Fibroblast of mammary gland (primary cell): ENCODE measurements around the gene EIF3M.
A peak's percentile ranks its signal among the peaks of the same experiment; 100 is the strongest.

Experiments used
- DNase-seq: peaks from one replicate; pipeline ENCODE4 v3.0.0-alpha.2; 2010; ENCODE audit warnings: low read depth
- H3K4me3 ChIP-seq: 2 replicates; pipeline ENCODE4 v1.5.1; 2011; ENCODE audit warnings: low read depth, mild to moderate bottlenecking, low read length, moderate library complexity; ENCODE audit not compliant: control insufficient read depth
- TF ChIP-seq, protein P1 (sequence below): conservative IDR thresholded peaks from 2 replicates; pipeline ENCODE4 v1.5.1; 2011; ENCODE audit warnings: low read depth, low read length, inconsistent platforms; ENCODE audit not compliant: control insufficient read depth, insufficient read depth

Gene EIF3M

GRCh38 chr11:32571039-32571438 is 12.6 kb upstream of the EIF3M start:
- TF ChIP-seq, protein P1, sequence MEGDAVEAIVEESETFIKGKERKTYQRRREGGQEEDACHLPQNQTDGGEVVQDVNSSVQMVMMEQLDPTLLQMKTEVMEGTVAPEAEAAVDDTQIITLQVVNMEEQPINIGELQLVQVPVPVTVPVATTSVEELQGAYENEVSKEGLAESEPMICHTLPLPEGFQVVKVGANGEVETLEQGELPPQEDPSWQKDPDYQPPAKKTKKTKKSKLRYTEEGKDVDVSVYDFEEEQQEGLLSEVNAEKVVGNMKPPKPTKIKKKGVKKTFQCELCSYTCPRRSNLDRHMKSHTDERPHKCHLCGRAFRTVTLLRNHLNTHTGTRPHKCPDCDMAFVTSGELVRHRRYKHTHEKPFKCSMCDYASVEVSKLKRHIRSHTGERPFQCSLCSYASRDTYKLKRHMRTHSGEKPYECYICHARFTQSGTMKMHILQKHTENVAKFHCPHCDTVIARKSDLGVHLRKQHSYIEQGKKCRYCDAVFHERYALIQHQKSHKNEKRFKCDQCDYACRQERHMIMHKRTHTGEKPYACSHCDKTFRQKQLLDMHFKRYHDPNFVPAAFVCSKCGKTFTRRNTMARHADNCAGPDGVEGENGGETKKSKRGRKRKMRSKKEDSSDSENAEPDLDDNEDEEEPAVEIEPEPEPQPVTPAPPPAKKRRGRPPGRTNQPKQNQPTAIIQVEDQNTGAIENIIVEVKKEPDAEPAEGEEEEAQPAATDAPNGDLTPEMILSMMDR, result no peak
- no peak for DNase-seq
- H3K4me3 ChIP-seq, result no peak overlapping the region

- no peak for DNase-seq
- TF ChIP-seq, protein P1, result no peak
These were observed 10.4 kb upstream of the EIF3M start for GRCh38 chr11:32573228-32573627.

GRCh38 chr11:32574421-32574820 is 9.2 kb upstream of the EIF3M start:
- no peak overlapping the region for H3K4me3 ChIP-seq
- TF ChIP-seq, protein P1, result no peak
- DNase-seq, result no peak

More at GRCh38 chr11:32573228-32573627, 10.4 kb upstream of the EIF3M start:
- H3K4me3 ChIP-seq, result no peak overlapping the region

DNA sequence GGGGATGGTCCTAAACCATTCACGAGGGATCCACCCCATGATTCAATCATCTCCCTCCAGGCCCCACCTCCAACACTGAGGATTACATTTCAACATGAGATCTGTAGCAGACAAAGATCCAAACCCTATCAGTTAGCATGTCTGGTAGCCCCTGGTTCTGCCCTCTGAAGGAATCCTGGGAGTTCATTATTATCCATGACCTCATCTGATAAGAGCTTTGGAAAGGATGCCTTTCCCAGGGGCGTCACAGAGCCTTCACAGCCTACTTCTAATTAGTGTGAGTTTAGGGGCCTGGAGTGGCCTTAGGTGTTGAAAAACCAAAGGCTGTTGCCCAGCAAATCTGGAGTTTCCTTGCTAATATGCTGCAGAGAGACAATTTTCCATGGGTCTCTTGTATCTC is 8.6 kb upstream of the EIF3M start:
- TF ChIP-seq, protein P1, result no peak
- DNase-seq, result no peak
- H3K4me3 ChIP-seq, result no peak overlapping the region

- no peak for DNase-seq
- H3K4me3 ChIP-seq, result no peak overlapping the region
- TF ChIP-seq, protein P1, result no peak
These were observed 7.2 kb upstream of the EIF3M start for GRCh38 chr11:32576456-32576855.

DNA sequence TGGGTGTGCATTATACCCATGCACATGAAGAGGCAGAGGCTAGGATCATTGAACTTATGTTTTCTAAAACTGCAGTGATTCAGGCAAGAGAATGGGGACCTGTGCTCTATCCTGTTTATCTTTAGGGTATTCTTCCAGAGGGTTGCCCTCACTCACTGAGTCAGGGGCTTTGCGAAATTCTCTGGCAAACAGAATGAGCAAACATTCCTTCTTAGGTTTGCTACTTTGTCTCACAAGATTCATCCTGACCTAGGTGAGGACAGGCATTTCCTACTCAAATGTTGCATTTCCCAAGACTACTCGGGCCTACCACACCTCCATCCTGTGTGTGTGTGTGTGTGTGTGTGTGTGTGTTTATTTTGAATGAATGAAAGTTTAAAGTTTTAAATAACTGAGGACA is 2.7 kb upstream of the EIF3M start:
- TF ChIP-seq, protein P1, result no peak
- H3K4me3 ChIP-seq, result no peak overlapping the region
- DNase-seq, result peak; percentile 37

GRCh38 chr11:32581556-32581955 is 2.1 kb upstream of the EIF3M start:
- no peak overlapping the region for H3K4me3 ChIP-seq
- DNase-seq, result no peak
- TF ChIP-seq, protein P1, result no peak
